Neural cell (in vitro differentiated cells): ENCODE results near the gene PRIMA1. TPM values are rescaled to one million over a fixed set of nuclear protein-coding genes. Genes with fewer than 3 reads are reported as not detected.

Source experiments
- H2AFZ ChIP-seq: fragments of 200-600, 300-800 bp; sonication (generic), shearing (Covaris generic); 2 replicates; pipeline ENCODE4 v1.6.0; 2014; ENCODE audit warnings: low read depth, mild to moderate bottlenecking, antibody characterized with exemption, low read length, moderate library complexity
- H3F3A ChIP-seq: fragments of 200-600 bp; shearing (Covaris generic); 2 replicates; pipeline ENCODE4 v1.6.1; 2016; ENCODE audit warnings: mild to moderate bottlenecking, moderate library complexity, mixed read lengths, antibody characterized with exemption, low read length; ENCODE audit not compliant: insufficient read depth, poor library complexity, severe bottlenecking
- H3K27ac ChIP-seq: fragments of 200-600, 300-800 bp; sonication (generic), shearing (Covaris generic); 2 replicates; pipeline ENCODE4 v1.5.1; 2014; ENCODE audit warnings: mild to moderate bottlenecking, low read length, moderate library complexity
- H3K27me3 ChIP-seq: fragments of 300-800, 200-600 bp; sonication (generic), shearing (Covaris generic); 2 replicates; pipeline ENCODE4 v1.6.0; 2014; ENCODE audit warnings: mild to moderate bottlenecking, low read depth, low read length, moderate library complexity; ENCODE audit not compliant: insufficient read depth
- H3K36me3 ChIP-seq: fragments of 300-800, 200-600 bp; sonication (generic), shearing (Covaris generic); 2 replicates; pipeline ENCODE4 v1.5.1; 2014; ENCODE audit warnings: mild to moderate bottlenecking, antibody characterized with exemption, low read length, moderate library complexity; ENCODE audit not compliant: insufficient read depth
- H3K4me2 ChIP-seq: fragments of 300-800, 200-600 bp; sonication (generic), shearing (Covaris generic); 2 replicates; pipeline ENCODE4 v1.6.0; 2014; ENCODE audit warnings: mild to moderate bottlenecking, low read length
- H3K4me3 ChIP-seq: fragments of 300-800, 200-600 bp; sonication (generic), shearing (Covaris generic); 2 replicates; pipeline ENCODE4 v1.5.1; 2014; ENCODE audit warnings: mild to moderate bottlenecking, low read length, moderate library complexity
- H3K79me2 ChIP-seq: fragments of 200-600 bp; shearing (Covaris generic); replicated peaks from 2 replicates; pipeline ENCODE4 v1.6.0; 2014; ENCODE audit warnings: mild to moderate bottlenecking, low read length, moderate library complexity; ENCODE audit not compliant: insufficient read depth
- H3K9ac ChIP-seq: fragments of 300-800, 200-600 bp; sonication (generic), shearing (Covaris generic); 2 replicates; pipeline ENCODE4 v1.6.1; 2016; ENCODE audit warnings: mild to moderate bottlenecking, low read length, mixed read lengths
- H3K9me2 ChIP-seq: fragments of 200-600 bp; shearing (Covaris generic); 2 replicates; pipeline ENCODE4 v1.6.1; 2016; ENCODE audit warnings: mild to moderate bottlenecking, low read length, mixed read lengths; ENCODE audit not compliant: insufficient read depth
- H3K9me3 ChIP-seq: fragments of 200-600, 300-800 bp; sonication (generic), shearing (Covaris generic); 2 replicates; pipeline ENCODE4 v1.6.1; 2016; ENCODE audit warnings: mild to moderate bottlenecking, mixed run types, low read length, moderate library complexity, mixed read lengths
- H4K20me1 ChIP-seq: fragments of 200-600 bp; shearing (Covaris generic); 2 replicates; pipeline ENCODE4 v1.6.1; 2016; ENCODE audit warnings: mild to moderate bottlenecking, mixed run types; ENCODE audit not compliant: insufficient read depth
- CTCF ChIP-seq: fragments of 450-650 bp; IDR thresholded peaks from 2 replicates; pipeline ENCODE4 v1.5.1; 2014; ENCODE audit warnings: antibody characterized with exemption, mild to moderate bottlenecking, moderate library complexity; ENCODE audit not compliant: poor library complexity, severe bottlenecking
- EP300 ChIP-seq: fragments of 450-650 bp; conservative IDR thresholded peaks from 2 replicates; pipeline ENCODE4 v1.6.1; 2014; ENCODE audit warnings: antibody characterized with exemption, mild to moderate bottlenecking, moderate library complexity; ENCODE audit not compliant: poor library complexity, severe bottlenecking
- EZH2 ChIP-seq: fragments of 200-600, 300-800 bp; shearing (Covaris generic), sonication (generic); IDR thresholded peaks from 2 replicates; pipeline ENCODE4 v1.6.1; 2014; ENCODE audit warnings: antibody characterized with exemption, low read length, borderline replicate concordance, mild to moderate bottlenecking; ENCODE audit not compliant: insufficient read depth, poor library complexity, severe bottlenecking
- MXI1 ChIP-seq: fragments of 450-650 bp; conservative IDR thresholded peaks from 2 replicates; pipeline ENCODE4 v1.6.1; 2014; ENCODE audit warnings: antibody characterized with exemption, mild to moderate bottlenecking; ENCODE audit not compliant: poor library complexity, severe bottlenecking
- POLR2AphosphoS5 ChIP-seq: IDR thresholded peaks from 2 replicates; pipeline ENCODE4 v1.6.1; 2012
- RAD21 ChIP-seq: fragments of 450-650 bp; conservative IDR thresholded peaks from 2 replicates; pipeline ENCODE4 v1.6.1; 2014; ENCODE audit warnings: antibody characterized with exemption, mild to moderate bottlenecking, moderate library complexity
- REST ChIP-seq: IDR thresholded peaks from 2 replicates; pipeline ENCODE4 v1.6.1; 2012; ENCODE audit warnings: borderline replicate concordance
- SMC3 ChIP-seq: fragments of 450-650 bp; conservative IDR thresholded peaks from 2 replicates; pipeline ENCODE4 v1.6.1; 2014; ENCODE audit warnings: antibody characterized with exemption, mild to moderate bottlenecking, moderate library complexity; ENCODE audit not compliant: poor library complexity
- TAF1 ChIP-seq: IDR thresholded peaks from 2 replicates; pipeline ENCODE4 v1.6.1; 2012; ENCODE audit warnings: low read depth
- polyA plus RNA-seq: library from polyadenylated mRNA; depleted of rRNA; stranded (reverse); fragments of >200 nt; gene quantifications from 2 replicates; pipeline ENCODE4 v1.2.3, GENCODE V29; 2014

Gene PRIMA1
- polyA plus RNA-seq, 1 donor from 2014 or later, result not detected

GRCh38 chr14:93727917-93728650, 60.2 kb downstream of the PRIMA1 start:
- Histone ChIP-seq H3K27me3 (no peaks in the 10 kb centered on the region), H3K27ac (no peak overlapping the region), H3F3A (no peaks in the 10 kb centered on the region), H3K9ac (no peak overlapping the region), H2AFZ (no peak overlapping the region), H3K79me2 (no peaks in the 10 kb centered on the region), H4K20me1 (no peaks in the 10 kb centered on the region), H3K4me2 (no peak overlapping the region), H3K9me3 (no peaks in the 10 kb centered on the region), H3K36me3 (no peaks in the 10 kb centered on the region), H3K4me3 (no peak overlapping the region), H3K9me2 (no peaks in the 10 kb centered on the region)
- TF ChIP-seq RAD21 (no peak), CTCF (no peak), EZH2 (no peak), TAF1 (no peak), POLR2AphosphoS5 (no peak), MXI1 (no peak), REST (no peak), SMC3 (no peak), EP300 (no peak)

GRCh38 chr14:93727039-93727740, 61.1 kb downstream of the PRIMA1 start:
- Histone ChIP-seq H2AFZ (no peak overlapping the region), H3K4me2 (no peak overlapping the region), H3K79me2 (no peaks in the 10 kb centered on the region), H3F3A (no peaks in the 10 kb centered on the region), H3K9me2 (no peaks in the 10 kb centered on the region), H3K4me3 (no peak overlapping the region), H3K9me3 (no peaks in the 10 kb centered on the region), H4K20me1 (no peaks in the 10 kb centered on the region), H3K36me3 (no peaks in the 10 kb centered on the region), H3K9ac (no peak overlapping the region), H3K27ac (no peak overlapping the region), H3K27me3 (no peaks in the 10 kb centered on the region)
- TF ChIP-seq SMC3 (no peak), EP300 (no peak), REST (no peak), RAD21 (no peak), EZH2 (no peak), MXI1 (no peak), POLR2AphosphoS5 (no peak), TAF1 (no peak), CTCF (no peak)
